Thyroid gland (tissue), 4 donors: ENCODE measurements around the gene ABCC10. TPM values are rescaled to one million over a fixed set of nuclear protein-coding genes. Genes with fewer than 3 reads are reported as not detected.

Experiments used
- DNase-seq, 2 donors: peaks; one replicate each; pipeline ENCODE4 v3.0.0-alpha.2; 2019
- H3K27ac ChIP-seq, 3 donors: fragments of 200-600 bp; sonication (generic); 1 replicate in 2 of 3; 2 replicates in 1 of 3; pipeline ENCODE4 v1.5.1; 2016 to 2019; ENCODE audit warnings: mild to moderate bottlenecking in 1 of 3, moderate library complexity in 1 of 3
- H3K27me3 ChIP-seq: fragments of 200-600 bp; sonication (generic); one replicate; pipeline ENCODE4 v1.5.1; 2019
- H3K36me3 ChIP-seq, 2 donors: fragments of 200-600 bp; sonication (generic); one replicate each; pipeline ENCODE4 v1.5.1; 2016 to 2019
- H3K4me1 ChIP-seq, 2 donors: fragments of 200-600 bp; sonication (generic); one replicate each; pipeline ENCODE4 v1.5.1; 2017 to 2019
- H3K4me3 ChIP-seq, 3 donors: fragments of 200-600 bp; sonication (generic); replicated peaks in 1 of 3; 1 replicate in 2 of 3; 2 replicates in 1 of 3; pipeline ENCODE4 v1.5.1; 2016; ENCODE audit warnings: mild to moderate bottlenecking in 1 of 3
- H3K9me3 ChIP-seq: fragments of 200-600 bp; sonication (generic); one replicate; pipeline ENCODE4 v1.5.1; 2017
- POLR2A ChIP-seq, 2 donors: fragments of 450-650 bp; IDR thresholded peaks; one replicate each; pipeline ENCODE4 v1.6.1; 2017; ENCODE audit warnings: antibody characterized with exemption in 2 of 2, mild to moderate bottlenecking in 2 of 2, moderate library complexity in 1 of 2
- WGBS, 2 donors: methylation state at CpG; one replicate each; pipeline ENCODE4 v1.1.5; 2017; 5-methylcytosine and 5-hydroxymethylcytosine counted together
- intact Hi-C: fragments of 100-400 bp; cut with DNase I; formaldehyde crosslinking; loops from one replicate; pipeline ENCODE4 v1.15.1; 2023
- total RNA-seq, 4 donors: library from RNA; depleted of rRNA; stranded (reverse); fragments of >200 nt; gene quantifications; one replicate each; pipeline ENCODE4 v1.2.3, GENCODE V29; 2016
- TF ChIP-seq, protein P1 (sequence below), 6 experiments: fragments of 200-600 bp in 3 of 6; fragments of 450-650 bp in 3 of 6; sonication (generic) in 3 of 6; IDR thresholded peaks; one replicate each; pipeline ENCODE4 v1.5.1; 2016 to 2019; ENCODE audit warnings: antibody characterized with exemption in 6 of 6, mild to moderate bottlenecking in 2 of 6, inconsistent platforms in 1 of 6, moderate library complexity in 1 of 6

Gene ABCC10
- total RNA-seq, 4 donors from 2014 or later = 10.5 to 24.3 (median 19.3) TPM

DNA sequence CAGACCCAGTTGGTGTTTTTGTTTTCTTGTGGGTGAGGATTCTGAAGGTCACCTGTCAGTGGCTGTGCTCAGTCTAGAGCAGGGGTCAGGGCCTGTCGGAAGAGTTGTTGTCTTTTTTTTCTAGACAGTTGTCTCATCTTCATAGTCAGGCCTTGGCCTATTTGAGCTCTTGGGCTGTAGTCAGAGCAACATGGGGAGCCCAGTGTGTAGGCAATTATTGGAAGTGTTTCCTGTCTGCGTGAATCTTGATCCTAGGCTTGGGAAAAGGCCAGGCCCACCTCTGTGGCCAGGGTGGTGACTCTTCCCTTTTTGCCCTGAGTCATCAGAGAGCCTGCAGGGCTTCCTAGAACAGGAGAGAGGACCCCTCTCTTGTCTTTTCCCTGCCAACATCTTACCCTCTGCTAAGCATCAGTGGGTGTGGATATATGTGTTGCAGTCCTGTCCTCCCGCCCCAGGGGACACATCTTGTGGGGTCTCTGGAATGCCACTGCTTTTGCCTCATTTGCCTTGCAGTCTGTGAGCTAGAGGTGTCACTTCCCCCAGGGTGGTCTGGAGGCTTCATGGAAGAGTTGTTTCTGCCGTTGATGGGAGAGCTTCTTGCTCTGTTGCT, 61.4 kb downstream of the ABCC10 start:
- Histone ChIP-seq H3K4me3 (no peak overlapping the region), H3K9me3 (no peaks in the 10 kb centered on the region), H3K27ac (no peak overlapping the region), H3K4me1 (peaks cover 9 to 13% of the 10 kb centered on the region in 2 donors), H3K27me3 (no peaks in the 10 kb centered on the region), H3K36me3 (no peaks in the 10 kb centered on the region)
- TF ChIP-seq, protein P1, sequence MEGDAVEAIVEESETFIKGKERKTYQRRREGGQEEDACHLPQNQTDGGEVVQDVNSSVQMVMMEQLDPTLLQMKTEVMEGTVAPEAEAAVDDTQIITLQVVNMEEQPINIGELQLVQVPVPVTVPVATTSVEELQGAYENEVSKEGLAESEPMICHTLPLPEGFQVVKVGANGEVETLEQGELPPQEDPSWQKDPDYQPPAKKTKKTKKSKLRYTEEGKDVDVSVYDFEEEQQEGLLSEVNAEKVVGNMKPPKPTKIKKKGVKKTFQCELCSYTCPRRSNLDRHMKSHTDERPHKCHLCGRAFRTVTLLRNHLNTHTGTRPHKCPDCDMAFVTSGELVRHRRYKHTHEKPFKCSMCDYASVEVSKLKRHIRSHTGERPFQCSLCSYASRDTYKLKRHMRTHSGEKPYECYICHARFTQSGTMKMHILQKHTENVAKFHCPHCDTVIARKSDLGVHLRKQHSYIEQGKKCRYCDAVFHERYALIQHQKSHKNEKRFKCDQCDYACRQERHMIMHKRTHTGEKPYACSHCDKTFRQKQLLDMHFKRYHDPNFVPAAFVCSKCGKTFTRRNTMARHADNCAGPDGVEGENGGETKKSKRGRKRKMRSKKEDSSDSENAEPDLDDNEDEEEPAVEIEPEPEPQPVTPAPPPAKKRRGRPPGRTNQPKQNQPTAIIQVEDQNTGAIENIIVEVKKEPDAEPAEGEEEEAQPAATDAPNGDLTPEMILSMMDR (IDR thresholded peaks at IDR 0.05) = no peak
- TF ChIP-seq POLR2A (IDR thresholded peaks at IDR 0.05) = no peak
- no peak for DNase-seq
- intact Hi-C loops = no loop called here
- WGBS, 2 donors = 55 to 66% methylated on average over 3 to 4 of the region's 4 CpGs

DNA sequence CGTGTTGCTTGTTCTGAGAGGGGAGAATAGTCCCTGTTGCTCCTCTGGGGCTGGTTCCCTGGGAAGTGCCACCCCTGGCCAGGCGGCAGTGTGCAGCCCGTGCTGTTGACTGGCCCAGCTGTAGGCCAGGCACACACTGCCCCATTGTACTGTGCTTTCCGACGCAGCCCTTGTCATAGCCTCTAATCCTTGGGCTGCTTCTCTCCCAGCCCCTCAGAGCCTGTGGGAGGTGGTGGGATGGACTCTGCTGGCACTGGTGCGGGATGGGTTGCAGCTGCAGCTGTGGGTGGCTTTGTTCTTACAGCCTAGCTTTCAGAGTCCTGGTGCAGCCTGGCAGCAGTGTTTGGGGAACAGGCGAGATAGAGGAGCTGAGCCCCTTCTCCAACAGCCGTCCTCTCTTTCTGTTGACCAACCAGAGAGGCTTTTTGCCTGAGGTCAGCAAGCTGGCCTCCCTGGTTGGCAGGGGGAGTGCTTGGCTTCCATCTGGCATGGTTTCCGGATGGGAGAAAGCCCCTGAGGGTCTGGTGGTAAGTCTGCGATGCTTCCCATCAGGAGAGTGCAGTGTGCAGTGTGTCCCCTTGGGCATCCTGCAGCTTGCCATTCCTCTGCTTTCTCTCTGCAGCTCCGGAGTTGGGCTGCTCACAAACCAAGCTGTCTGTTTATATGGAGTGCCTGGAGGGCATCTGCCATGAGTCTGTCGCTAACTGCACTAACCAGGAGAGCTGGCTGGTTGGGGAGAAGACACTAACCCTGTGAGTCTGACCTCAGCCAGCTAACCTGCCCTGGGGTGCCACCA, 62.1 kb downstream of the ABCC10 start:
- H3K27me3 ChIP-seq = no peaks in the 10 kb centered on the region
- H3K4me3 ChIP-seq = no peak overlapping the region
- intact Hi-C loops = no loop called here
- DNase-seq = no peak
- 84 to 88% methylated on average over 4 to 12 of the region's 12 CpGs for WGBS, 2 donors
- H3K27ac ChIP-seq = no peak overlapping the region
- no peaks in the 10 kb centered on the region for H3K36me3 ChIP-seq
- peaks cover 9 to 13% of the 10 kb centered on the region in 2 donors for H3K4me1 ChIP-seq
- H3K9me3 ChIP-seq = no peaks in the 10 kb centered on the region
- TF ChIP-seq, protein P1 (IDR thresholded peaks at IDR 0.05) = no peak
- TF ChIP-seq POLR2A (IDR thresholded peaks at IDR 0.05) = no peak

DNA sequence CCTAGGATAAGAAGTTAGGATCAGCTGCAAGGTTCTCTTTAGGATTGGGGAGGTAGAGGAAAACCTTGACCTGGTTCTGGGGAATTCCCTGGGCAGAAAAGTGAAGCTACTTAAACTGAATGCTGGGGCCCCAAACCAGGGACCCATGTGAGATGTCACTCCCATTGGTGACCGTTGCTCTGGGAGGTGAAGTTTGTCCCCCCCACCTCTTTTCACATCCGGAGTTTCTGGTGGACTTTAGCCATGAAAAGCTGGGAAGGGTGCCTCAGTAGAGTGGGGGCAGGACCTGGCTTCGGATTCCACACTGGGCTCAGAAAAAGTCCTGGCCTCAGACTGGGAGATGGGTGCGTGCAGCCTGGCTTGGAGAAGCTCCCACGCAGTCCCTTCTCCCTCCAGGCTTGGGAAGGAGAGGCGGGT, 63.2 kb downstream of the ABCC10 start:
- H3K36me3 ChIP-seq = no peaks in the 10 kb centered on the region
- peaks cover 9 to 13% of the 10 kb centered on the region in 2 donors for H3K4me1 ChIP-seq
- no peak for DNase-seq
- no peak overlapping the region for H3K27ac ChIP-seq
- H3K9me3 ChIP-seq = no peaks in the 10 kb centered on the region
- H3K27me3 ChIP-seq = no peaks in the 10 kb centered on the region
- WGBS, 2 donors = 52 to 80% methylated on average over 6 of the region's 6 CpGs
- intact Hi-C loops = no loop called here
- no peak overlapping the region for H3K4me3 ChIP-seq
- TF ChIP-seq, protein P1 (IDR thresholded peaks at IDR 0.05) = no peak
- TF ChIP-seq POLR2A (IDR thresholded peaks at IDR 0.05) = no peak

DNA sequence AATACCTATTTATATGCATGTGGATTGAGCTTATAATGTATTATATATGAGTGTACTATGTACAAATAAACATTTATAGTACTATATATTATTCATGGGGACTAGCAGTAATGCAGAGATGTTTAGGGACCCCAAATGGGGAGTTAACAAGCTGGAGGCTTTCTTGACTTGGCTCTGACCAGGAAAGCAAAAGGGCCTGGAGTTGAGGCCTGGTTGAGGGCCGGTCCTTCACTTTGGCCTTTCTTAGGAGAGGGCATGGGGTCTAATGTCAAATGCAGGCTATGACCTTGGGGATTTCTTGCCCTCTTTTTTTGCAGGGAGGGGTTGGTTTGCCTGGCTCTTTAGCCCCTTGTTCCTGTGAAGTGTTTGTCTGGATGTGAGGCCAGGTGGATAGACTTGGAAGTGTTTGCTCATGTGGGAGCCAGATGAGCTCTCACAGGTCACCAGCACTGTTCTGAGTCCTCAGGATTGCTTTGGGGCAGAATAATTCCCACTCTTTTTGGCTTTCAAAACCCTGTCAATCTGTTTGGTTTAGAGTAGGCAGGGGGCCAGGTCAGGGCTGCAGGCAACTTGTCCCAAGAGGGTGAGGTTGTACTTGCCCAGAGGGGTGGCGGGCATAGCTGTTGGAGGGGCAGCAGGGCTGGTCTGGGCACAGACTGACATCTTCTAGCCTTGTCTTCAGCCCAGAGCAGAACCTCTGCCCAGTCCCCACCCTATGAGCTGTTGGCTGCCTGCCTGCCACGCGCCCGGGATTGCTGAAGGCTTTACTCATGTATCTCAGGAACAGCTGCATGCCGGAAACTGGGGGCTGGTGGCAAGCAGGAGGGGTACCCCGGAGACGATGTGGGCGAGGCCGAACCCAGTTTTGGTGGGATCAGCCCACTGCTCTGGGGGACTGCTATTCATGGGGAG, 64.7 kb downstream of the ABCC10 start:
- peaks cover 9 to 13% of the 10 kb centered on the region in 2 donors for H3K4me1 ChIP-seq
- TF ChIP-seq, protein P1 (IDR thresholded peaks at IDR 0.05) = no peak
- no peak for TF ChIP-seq POLR2A (IDR thresholded peaks at IDR 0.05)
- no peaks in the 10 kb centered on the region for H3K27me3 ChIP-seq
- intact Hi-C loops = no loop called here
- peak; percentile 40 to 61 for DNase-seq
- no peak overlapping the region for H3K4me3 ChIP-seq
- 61 to 71% methylated on average over 6 to 10 of the region's 10 CpGs for WGBS, 2 donors
- no peaks in the 10 kb centered on the region for H3K36me3 ChIP-seq
- no peak overlapping the region for H3K27ac ChIP-seq
- no peaks in the 10 kb centered on the region for H3K9me3 ChIP-seq
